OCI-LY3 (cell line): Measurements from ENCODE around the gene LGALS16.
"Not testable (repeated sequence)": the region's sequence is repeated elsewhere in the genome, so short reads cannot be mapped to it uniquely, and the experiment has no call there.

Experiments
- H2AFZ ChIP-seq: fragments of 200-600, 300-600 bp; shearing (Covaris generic); 2 replicates; pipeline ENCODE4 v1.6.0; 2014; ENCODE audit warnings: antibody characterized with exemption, low read depth, low read length
- H3K27ac ChIP-seq: fragments of 200-600, 300-600 bp; sonication (generic); 2 replicates; pipeline ENCODE4 v1.5.1; 2014; ENCODE audit warnings: mild to moderate bottlenecking, low read length, moderate library complexity, mixed read lengths
- H3K27me3 ChIP-seq: fragments of 200-600, 300-600 bp; sonication (generic); 2 replicates; pipeline ENCODE4 v1.6.1; 2014; ENCODE audit warnings: low read depth, low read length, mixed read lengths
- H3K36me3 ChIP-seq: fragments of 200-600, 300-600 bp; sonication (generic); replicated peaks from 2 replicates; pipeline ENCODE3; 2014; ENCODE audit warnings: low read depth, low read length, mixed read lengths
- H3K4me1 ChIP-seq: fragments of 300-600, 200-600 bp; sonication (generic); 2 replicates; pipeline ENCODE4 v1.6.1; 2014; ENCODE audit warnings: low read length, mixed read lengths
- H3K4me2 ChIP-seq: fragments of 200-600, 300-600 bp; sonication (generic); 2 replicates; pipeline ENCODE4 v1.6.1; 2014; ENCODE audit warnings: low read length, mixed read lengths
- H3K4me3 ChIP-seq: fragments of 300-600, 200-600 bp; sonication (generic); 2 replicates; pipeline ENCODE4 v1.5.1; 2014; ENCODE audit warnings: antibody characterized with exemption, mild to moderate bottlenecking, low read length, moderate library complexity
- H3K79me2 ChIP-seq: fragments of 300-600, 200-600 bp; shearing (Covaris generic); 2 replicates; pipeline ENCODE4 v1.6.1; 2014; ENCODE audit warnings: mild to moderate bottlenecking, low read length, mixed read lengths
- H3K9ac ChIP-seq: fragments of 300-600, 200-600 bp; shearing (Covaris generic); 2 replicates; pipeline ENCODE4 v1.6.0; 2014; ENCODE audit warnings: mild to moderate bottlenecking, low read length, moderate library complexity
- H3K9me3 ChIP-seq: fragments of 200-600, 300-600 bp; shearing (Covaris generic); 2 replicates; pipeline ENCODE4 v1.6.1; 2014; ENCODE audit warnings: low read length, mixed read lengths; ENCODE audit not compliant: insufficient read depth
- H4K20me1 ChIP-seq: fragments of 200-600, 300-600 bp; sonication (generic); 2 replicates; pipeline ENCODE4 v1.6.1; 2016; ENCODE audit warnings: low read length, mixed read lengths; ENCODE audit not compliant: insufficient read depth
- CTCF ChIP-seq: fragments of 200-600, 300-600 bp; sonication (generic); IDR thresholded peaks from 2 replicates; pipeline ENCODE4 v1.5.1; 2014; ENCODE audit warnings: antibody characterized with exemption, low read length, low read depth
- EZH2phosphoT487 ChIP-seq: fragments of 200-600 bp; shearing (Covaris generic); IDR thresholded peaks from 2 replicates; pipeline ENCODE4 v1.6.1; 2018; ENCODE audit warnings: antibody characterized with exemption, mixed run types, low read depth

LGALS16 gene

GRCh38 chr19:39684267-39684666 lies 28.6 kb downstream of the LGALS16 start:
- H4K20me1 ChIP-seq: no peaks in the 10 kb centered on the region
- no peak overlapping the region for H3K4me3 ChIP-seq

GRCh38 chr19:39686739-39687138 lies 31.0 kb downstream of the LGALS16 start:
- Histone ChIP-seq H3K27me3 (peaks cover 66% of the 10 kb centered on the region), H3K4me3 (no peak overlapping the region), H3K79me2 (no peaks in the 10 kb centered on the region), H3K9me3 (no peaks in the 10 kb centered on the region), H3K4me1 (peaks cover 19% of the 10 kb centered on the region), H3K4me2 (no peak overlapping the region), H4K20me1 (no peaks in the 10 kb centered on the region), H3K9ac (no peak overlapping the region), H3K27ac (no peak overlapping the region), H3K36me3 (no peaks in the 10 kb centered on the region), H2AFZ (no peak overlapping the region)
- no peak for TF ChIP-seq CTCF
- TF ChIP-seq EZH2phosphoT487: no peak

More at GRCh38 chr19:39684267-39684666, 28.6 kb downstream of the LGALS16 start:
- H3K9ac ChIP-seq: no peak overlapping the region
- no peak overlapping the region for H2AFZ ChIP-seq
- no peaks in the 10 kb centered on the region for H3K9me3 ChIP-seq
- H3K27ac ChIP-seq: no peak overlapping the region
- no peaks in the 10 kb centered on the region for H3K36me3 ChIP-seq
- H3K79me2 ChIP-seq: no peaks in the 10 kb centered on the region
- TF ChIP-seq CTCF (no peak), EZH2phosphoT487 (no peak)
- H3K4me1 ChIP-seq: peaks cover 19% of the 10 kb centered on the region
- H3K27me3 ChIP-seq: peaks cover 61% of the 10 kb centered on the region
- H3K4me2 ChIP-seq: no peak overlapping the region

GRCh38 chr19:39688637-39689036 lies 32.9 kb downstream of the LGALS16 start:
- not testable (repeated sequence) for H4K20me1 ChIP-seq, H3K4me3 ChIP-seq, H3K79me2 ChIP-seq, H2AFZ ChIP-seq, H3K9me3 ChIP-seq, H3K9ac ChIP-seq, H3K36me3 ChIP-seq
- H3K4me1 ChIP-seq: peaks cover 19% of the 10 kb centered on the region
- H3K4me2 ChIP-seq: peak overlapping the region; percentile 20; the same call in 1 of the 2 replicates
- H3K27me3 ChIP-seq: peaks cover 70% of the 10 kb centered on the region
- H3K27ac ChIP-seq: peak overlapping the region; percentile 56

GRCh38 chr19:39692166-39692565 lies 36.5 kb downstream of the LGALS16 start:
- H3K9me3 ChIP-seq: no peaks in the 10 kb centered on the region

More at GRCh38 chr19:39692166-39692565, 36.5 kb downstream of the LGALS16 start:
- no peak overlapping the region for H3K9ac ChIP-seq
- no peak overlapping the region for H3K4me3 ChIP-seq
- H3K36me3 ChIP-seq: no peaks in the 10 kb centered on the region
- peaks cover 19% of the 10 kb centered on the region for H3K4me1 ChIP-seq
- H3K27ac ChIP-seq: no peak overlapping the region
- no peaks in the 10 kb centered on the region for H3K79me2 ChIP-seq
- TF ChIP-seq EZH2phosphoT487 (no peak), CTCF (no peak)
- H3K27me3 ChIP-seq: peaks cover 75% of the 10 kb centered on the region
- H3K4me2 ChIP-seq: no peak overlapping the region
- H2AFZ ChIP-seq: no peak overlapping the region
- H4K20me1 ChIP-seq: no peaks in the 10 kb centered on the region
